ENCODE data around the gene RD3L. TPM values are rescaled to one million over a fixed set of nuclear protein-coding genes. Genes with fewer than 3 reads are reported as not detected.
A peak's percentile ranks its signal among the peaks of the same experiment; 100 is the strongest.

Gene RD3L
- total and polyA plus RNA-seq, 9 of the 15 experiments (the other 6 are each of a cell fraction or from before 2014, with no cell fraction given) = 0.14 TPM; not detected in 8

- TF ChIP-seq MITF (IDR thresholded peaks at IDR 0.05) (no peak), PATZ1 (CRISPR knock-in tag; IDR thresholded peaks at IDR 0.05; ENCODE audit: borderline replicate concordance) (no peak), ZNF639 (CRISPR knock-in tag; conservative IDR thresholded peaks at IDR 0.05 in 1 of 2, IDR thresholded peaks at IDR 0.05 in 1 of 2) (no peak), ZBTB7A (IDR thresholded peaks at IDR 0.05; ENCODE audit: borderline replicate concordance, control insufficient read depth, low read depth, low read length) (peak; percentile 54; the same call in 1 of the 2 replicates), ZNF696 (CRISPR knock-in tag; conservative IDR thresholded peaks at IDR 0.05) (no peak), TSC22D4 (tag; IDR thresholded peaks at IDR 0.05) (no peak), ZNF780A (CRISPR knock-in tag; IDR thresholded peaks at IDR 0.05) (no peak), ZNF12 (CRISPR knock-in tag; IDR thresholded peaks at IDR 0.05) (no peak), MEIS2 (IDR thresholded peaks at IDR 0.05; ENCODE audit: partially characterized antibody) (no peak), DEAF1 (CRISPR knock-in tag; IDR thresholded peaks at IDR 0.05) (no peak), ZNF592 (IDR thresholded peaks at IDR 0.05) (peak; percentile 49), CBFA2T3 (IDR thresholded peaks at IDR 0.05) (peak; percentile 44), MCM7 (IDR thresholded peaks at IDR 0.05) (no peak), ZNF395 (CRISPR knock-in tag; IDR thresholded peaks at IDR 0.05) (peak; percentile 81), FOSL1 (tag; conservative IDR thresholded peaks at IDR 0.05) (no peak), POLR3G (IDR thresholded peaks at IDR 0.05; ENCODE audit: extremely low read depth, insufficient read length, insufficient replicate concordance) (no peak)
These were observed 18.5 kb downstream of the RD3L start (continued) for GRCh38 chr14:103923863-103924262.
